K562 (cell line): ENCODE measurements around the gene A2ML1. TPM values are rescaled to one million over a fixed set of nuclear protein-coding genes. Genes with fewer than 3 reads are reported as not detected.
"Not testable (repeated sequence)": the region's sequence is repeated elsewhere in the genome, so short reads cannot be mapped to it uniquely, and the experiment has no call there.

Experiments
- ATAC-seq: fragments of 200-7000 bp; cut with Tn5 transposase; 3 replicates; pipeline ENCODE4 v1.9.1; 2020; ENCODE audit warnings: moderate library complexity
- BruUV-seq: library from RNA; stranded (reverse); fragments of 400-500 nt; replicated peaks from 2 replicates; lab custom pipeline; 2021; lab: Mats Ljungman, UMichigan
- CTCF ChIA-PET: fragments of 300-600 bp; formaldehyde crosslinking; extraction: SDS; loops from one replicate; lab custom pipeline; 2021; ENCODE audit warnings: low intra/inter-chr PET ratio; lab: Yijun Ruan, JAX
- POLR2A ChIA-PET: fragments of 300-600, 350-650 bp; sonication (Branson Sonifier 250); formaldehyde crosslinking; extraction: SDS; loops from one replicate; lab custom pipeline; 2021; ENCODE audit warnings: antibody characterized with exemption, inconsistent platforms; lab: Yijun Ruan, JAX
- DNase-seq, 4 experiments: peaks; one replicate each; pipeline versions ENCODE4 v3.0.0 to v3.0.0-alpha.2; 2011 to 2018; ENCODE audit warnings: low spot score in 3 of 4, mixed read lengths in 3 of 4; ENCODE audit errors: extremely low read depth in 1 of 4
- FAIRE-seq: peaks from 2 replicates; lab custom pipeline; 2011; peaks lifted over from hg19 to GRCh38; lab: Jason Lieb, UNC
- H2AFZ ChIP-seq: 2 replicates; pipeline ENCODE4 v1.6.0; 2011; ENCODE audit warnings: low read depth, low read length, control low read depth, inconsistent platforms
- H3K27ac ChIP-seq: fragments of 200-600 bp; 3 replicates; pipeline ENCODE4 v1.8.0; 2011; ENCODE audit warnings: low read depth, mild to moderate bottlenecking, control low read depth, inconsistent platforms, low read length, moderate library complexity, mixed read lengths; ENCODE audit errors: extremely low read depth
- H3K27me3 ChIP-seq, 2 experiments: fragments of 300-600 bp in 1 of 2; 2 replicates in 1 of 2; 3 replicates in 1 of 2; pipeline versions ENCODE4 v1.6.0 to v1.8.0; 2011; ENCODE audit warnings: inconsistent platforms in 2 of 2, low read length in 2 of 2, mild to moderate bottlenecking in 1 of 2, mixed read lengths in 1 of 2, moderate library complexity in 1 of 2; ENCODE audit not compliant: control insufficient read depth in 2 of 2, insufficient read depth in 2 of 2
- H3K36me3 ChIP-seq: fragments of 300-600 bp; 3 replicates; pipeline ENCODE4 v1.8.0; 2011; ENCODE audit warnings: mild to moderate bottlenecking, low read length, inconsistent platforms; ENCODE audit not compliant: control insufficient read depth, insufficient read depth
- H3K4me1 ChIP-seq, 2 experiments: fragments of 200-600 bp in 1 of 2; replicated peaks in 1 of 2; 2 replicates in 1 of 2; 3 replicates in 1 of 2; pipeline versions ENCODE4 v1.5.1 to v1.8.0; 2011; ENCODE audit warnings: inconsistent platforms in 2 of 2, low read length in 2 of 2, mild to moderate bottlenecking in 1 of 2, mixed read lengths in 1 of 2, moderate library complexity in 1 of 2; ENCODE audit not compliant: control insufficient read depth in 2 of 2, insufficient read depth in 2 of 2
- H3K4me2 ChIP-seq: 2 replicates; pipeline ENCODE4 v1.6.1; 2011; ENCODE audit warnings: low read length, control low read depth, inconsistent platforms, mixed read lengths; ENCODE audit not compliant: insufficient read depth
- H3K4me3 ChIP-seq: fragments of 200-600 bp; sonication (generic), shearing (Covaris generic); 2 replicates; pipeline ENCODE4 v1.5.1; 2016; ENCODE audit warnings: control low read depth, inconsistent platforms
- H3K79me2 ChIP-seq: fragments of 200-600 bp; 3 replicates; pipeline ENCODE4 v1.8.0; 2011; ENCODE audit warnings: low read length, inconsistent platforms; ENCODE audit not compliant: control insufficient read depth, insufficient read depth
- H3K9ac ChIP-seq, 2 experiments: 2 replicates each; pipeline versions ENCODE4 v1.6.0 to v1.6.1; 2011; ENCODE audit warnings: low read depth in 2 of 2, low read length in 2 of 2, control low read depth in 1 of 2, inconsistent platforms in 1 of 2, mild to moderate bottlenecking in 1 of 2, mixed read lengths in 1 of 2; ENCODE audit not compliant: insufficient read depth in 1 of 2
- H3K9me1 ChIP-seq: one replicate; pipeline ENCODE4 v1.6.0; 2011; ENCODE audit warnings: inconsistent platforms, mild to moderate bottlenecking, low read length, moderate library complexity; ENCODE audit not compliant: control insufficient read depth, insufficient read depth
- H3K9me3 ChIP-seq: replicated peaks from 2 replicates; pipeline ENCODE4 v1.5.1; 2011; ENCODE audit warnings: low read depth, low read length, inconsistent platforms; ENCODE audit not compliant: control insufficient read depth, insufficient read depth
- H4K20me1 ChIP-seq: replicated peaks from 2 replicates; pipeline ENCODE4 v1.6.1; 2011; ENCODE audit warnings: low read length, inconsistent platforms, mixed read lengths; ENCODE audit not compliant: control insufficient read depth, insufficient read depth
- BCOR ChIP-seq: fragments of 450-650 bp; IDR thresholded peaks from 2 replicates; pipeline ENCODE4 v1.6.1; 2016
- SLC30A9 ChIP-seq: fragments of 250-450 bp; sonication (Bioruptor Pico); IDR thresholded peaks from 2 replicates; pipeline ENCODE4 v1.8.0; 2022; ENCODE audit warnings: mild to moderate bottlenecking, moderate library complexity
- TOE1 ChIP-seq, 2 experiments: fragments of 450-650 bp in 1 of 2; sonication (generic) in 1 of 2; formaldehyde crosslinking in 1 of 2; IDR thresholded peaks; 2 replicates each; pipeline versions ENCODE4 v1.7.1 to v1.8.0; 2016 to 2022; ENCODE audit warnings: borderline replicate concordance in 2 of 2, mild to moderate bottlenecking in 2 of 2, antibody characterized with exemption in 1 of 2, inconsistent platforms in 1 of 2, low read depth in 1 of 2, missing genetic modification reagents in 1 of 2, moderate library complexity in 1 of 2
- ZNF146 ChIP-seq: IDR thresholded peaks from one replicate; pipeline ENCODE4 v1.6.1; 2018; ENCODE audit warnings: missing compliant biosample characterization; ENCODE audit not compliant: unreplicated experiment
- WGBS: fragments of 100-300 bp; shearing (Covaris generic); methylation state at CpG from one replicate; pipeline ENCODE4 v1.1.6; 2016; ENCODE audit warnings: low coverage, mixed read lengths; ENCODE audit not compliant: insufficient coverage; ENCODE audit errors: missing lambda C conversion rate; 5-methylcytosine and 5-hydroxymethylcytosine counted together
- in situ Hi-C: fragments of 300-500 bp; cut with MboI; formaldehyde crosslinking; loops from 4 replicates; pipeline ENCODE4 v1.15.0; 2018; ENCODE audit warnings: inconsistent platforms, mixed read lengths
- intact Hi-C: fragments of 100-400 bp; cut with micrococcal nuclease; formaldehyde crosslinking; loops from 2 replicates; pipeline ENCODE4 v1.14.2; 2022
- polyA plus RNA-seq, 8 experiments: library from polyadenylated mRNA; depleted of rRNA in 4 of 8; stranded (reverse) in 5 of 8; unstranded in 3 of 8; fragments of >200 nt; fragmentation: Nextera tagmentation in 2 of 8; fragmentation: Illumina TruSeq in 1 of 8; extraction: Ambion mirVana in 2 of 8; extraction: Trizol in 1 of 8; gene quantifications; 2 replicates each; pipeline versions ENCODE4 v1.2.1 to v1.2.3, GENCODE V29; 2011 to 2014; ENCODE audit warnings: inconsistent platforms in 1 of 8, missing spikeins in 1 of 8
- total RNA-seq, 7 experiments: library from RNA; depleted of rRNA in 6 of 7; stranded (reverse); fragments of >200 nt in 6 of 7; fragmentation: Illumina TruSeq in 2 of 7; extraction: Trizol in 2 of 7; gene quantifications; 2 replicates each; pipeline versions ENCODE4 v1.2.1 to v1.2.3, GENCODE V29; 2011 to 2021; ENCODE audit warnings: low replicate concordance in 1 of 7

A2ML1 gene
- total and polyA plus RNA-seq, 9 of the 15 experiments (the other 6 are each of a cell fraction or from before 2014, with no cell fraction given), result 0.04 to 0.47 (median 0.13) TPM

GRCh38 chr12:8796831-8797626, 25.4 kb upstream of the A2ML1 start:
- no peak overlapping the region for H3K9ac ChIP-seq
- no peaks in the 10 kb centered on the region for H3K36me3 ChIP-seq
- no peak for TF ChIP-seq TOE1 (IDR thresholded peaks at IDR 0.05; ENCODE audit: borderline replicate concordance)
- no peak for TF ChIP-seq TOE1 (CRISPR knock-in tag; IDR thresholded peaks at IDR 0.05; ENCODE audit: borderline replicate concordance, low read depth)
- TF ChIP-seq SLC30A9, result no peak
- ATAC-seq (no peak), DNase-seq (no peak), FAIRE-seq (no peak)
- WGBS, result 31% methylated on average over 5 of the region's 5 CpGs
- no peak overlapping the region for H3K4me2 ChIP-seq
- H3K9me1 ChIP-seq, result no peaks in the 10 kb centered on the region
- in situ Hi-C loops (no loop called here), intact Hi-C loops (no loop called here)
- BruUV-seq, result no TSS peak
- H3K27me3 ChIP-seq, result no peaks in the 10 kb centered on the region
- H3K27ac ChIP-seq, result no peak overlapping the region
- H2AFZ ChIP-seq, result no peak overlapping the region
- ChIA-PET CTCF (no interaction called here), POLR2A (no interaction called here)
- H3K4me3 ChIP-seq, result no peak overlapping the region
- H4K20me1 ChIP-seq, result no peaks in the 10 kb centered on the region
- H3K4me1 ChIP-seq, result no peaks in the 10 kb centered on the region
- no peaks in the 10 kb centered on the region for H3K79me2 ChIP-seq
- H3K9me3 ChIP-seq, result no peaks in the 10 kb centered on the region

- H2AFZ ChIP-seq, H3K4me2 ChIP-seq, H3K27ac ChIP-seq, H3K4me3 ChIP-seq, POLR2A ChIA-PET, ATAC-seq, DNase-seq, H3K27me3 ChIP-seq, BruUV-seq, H3K36me3 ChIP-seq, FAIRE-seq, H3K4me1 ChIP-seq, H3K79me2 ChIP-seq, H3K9me3 ChIP-seq, H4K20me1 ChIP-seq, H3K9me1 ChIP-seq, H3K9ac ChIP-seq, intact Hi-C loops, CTCF ChIA-PET: not testable (repeated sequence)
- in situ Hi-C loops, result loop anchor here (5.0 kb wide), 1 partner anchor 104 kb away; the partner anchor contains the start of gene RIMKLB
- TF ChIP-seq ZNF146 (CRISPR knock-in tag) (peak; percentile 91), BCOR (peak; percentile 51)
- 48% methylated on average over 2 of the region's 3 CpGs for WGBS
Observed at GRCh38 chr12:8801213-8801612, 21.2 kb upstream of the A2ML1 start.

DNA sequence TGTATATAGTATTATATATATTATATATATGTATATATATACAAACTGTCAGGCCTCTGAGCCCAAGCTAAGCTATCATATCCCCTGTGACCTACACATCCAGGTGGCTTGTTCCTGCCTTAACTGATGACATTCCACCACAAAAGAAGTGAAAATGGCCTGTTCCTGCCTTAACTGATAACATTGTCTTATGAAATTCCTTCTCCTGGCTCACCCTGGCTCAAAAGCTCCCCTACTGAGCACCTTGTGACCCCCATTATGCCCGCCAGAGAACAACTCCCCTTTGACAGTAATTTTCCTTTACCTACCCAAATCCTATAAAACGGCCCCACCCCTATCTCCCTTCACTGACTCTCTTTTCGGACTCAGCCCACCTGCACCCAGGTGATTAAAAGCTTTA, 17.6 kb upstream of the A2ML1 start:
- H4K20me1 ChIP-seq, H3K9ac ChIP-seq, intact Hi-C loops, H3K4me1 ChIP-seq, H3K27ac ChIP-seq, H3K36me3 ChIP-seq, DNase-seq, H3K79me2 ChIP-seq, H3K9me3 ChIP-seq, H2AFZ ChIP-seq, H3K4me3 ChIP-seq, POLR2A ChIA-PET, H3K4me2 ChIP-seq, FAIRE-seq, CTCF ChIA-PET, H3K27me3 ChIP-seq, H3K9me1 ChIP-seq, BruUV-seq, ATAC-seq: not testable (repeated sequence)
- in situ Hi-C loops, result loop anchor here (5.0 kb wide), 1 partner anchor 108 kb away; the partner anchor contains the start of gene RIMKLB
- 44% methylated on average over 2 of the region's 3 CpGs for whole genome bisulfite sequencing
